ENCODE measurements around the gene SYT8. TPM values are rescaled to one million over a fixed set of nuclear protein-coding genes. Genes with fewer than 3 reads are reported as not detected.

Gene SYT8
- total RNA-seq, 1 donor from 2014 or later, result not detected

DNA sequence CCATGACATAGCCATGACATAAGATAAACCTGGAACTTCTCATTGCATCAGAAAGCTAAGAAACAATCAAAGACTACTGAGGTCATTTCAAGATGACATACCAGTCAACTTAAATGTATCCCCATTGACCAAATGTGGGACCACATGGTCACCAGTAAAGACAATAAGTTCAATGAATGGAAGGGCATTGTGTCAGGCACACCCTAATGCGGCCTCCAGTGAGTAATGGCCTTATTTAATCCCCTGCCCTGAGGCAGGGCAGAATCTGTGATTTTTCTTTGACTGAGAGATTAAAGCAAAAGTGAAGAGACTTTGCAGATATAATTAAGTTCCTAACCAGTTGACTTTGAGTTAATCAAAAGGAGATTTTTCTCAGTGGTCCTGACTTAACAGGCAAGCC is 17.3 kb upstream of the SYT8 start:
- DNase-seq (ENCODE audit: low read depth in 2 of 2), result no peak

DNA sequence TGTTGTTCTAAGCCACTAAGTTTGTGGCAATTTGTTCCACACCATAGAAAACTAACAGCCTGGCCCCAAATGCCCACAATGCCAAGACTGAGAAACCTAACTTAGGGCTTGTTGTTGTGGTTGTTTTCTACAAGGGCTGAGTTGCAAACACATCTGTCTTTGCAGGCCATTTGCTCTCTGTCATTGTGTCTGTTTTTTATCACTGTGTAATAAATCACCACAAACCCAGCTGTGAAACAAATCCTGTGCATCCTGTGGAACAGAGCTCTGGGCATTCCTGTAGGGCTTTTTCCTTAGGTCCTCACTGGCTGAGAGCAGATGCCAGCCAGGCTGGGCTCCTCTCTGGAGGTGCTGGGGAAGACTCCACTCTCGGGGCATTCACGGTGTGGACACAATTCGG is 15.7 kb upstream of the SYT8 start:
- DNase-seq (ENCODE audit: low read depth in 2 of 2), result no peak

DNA sequence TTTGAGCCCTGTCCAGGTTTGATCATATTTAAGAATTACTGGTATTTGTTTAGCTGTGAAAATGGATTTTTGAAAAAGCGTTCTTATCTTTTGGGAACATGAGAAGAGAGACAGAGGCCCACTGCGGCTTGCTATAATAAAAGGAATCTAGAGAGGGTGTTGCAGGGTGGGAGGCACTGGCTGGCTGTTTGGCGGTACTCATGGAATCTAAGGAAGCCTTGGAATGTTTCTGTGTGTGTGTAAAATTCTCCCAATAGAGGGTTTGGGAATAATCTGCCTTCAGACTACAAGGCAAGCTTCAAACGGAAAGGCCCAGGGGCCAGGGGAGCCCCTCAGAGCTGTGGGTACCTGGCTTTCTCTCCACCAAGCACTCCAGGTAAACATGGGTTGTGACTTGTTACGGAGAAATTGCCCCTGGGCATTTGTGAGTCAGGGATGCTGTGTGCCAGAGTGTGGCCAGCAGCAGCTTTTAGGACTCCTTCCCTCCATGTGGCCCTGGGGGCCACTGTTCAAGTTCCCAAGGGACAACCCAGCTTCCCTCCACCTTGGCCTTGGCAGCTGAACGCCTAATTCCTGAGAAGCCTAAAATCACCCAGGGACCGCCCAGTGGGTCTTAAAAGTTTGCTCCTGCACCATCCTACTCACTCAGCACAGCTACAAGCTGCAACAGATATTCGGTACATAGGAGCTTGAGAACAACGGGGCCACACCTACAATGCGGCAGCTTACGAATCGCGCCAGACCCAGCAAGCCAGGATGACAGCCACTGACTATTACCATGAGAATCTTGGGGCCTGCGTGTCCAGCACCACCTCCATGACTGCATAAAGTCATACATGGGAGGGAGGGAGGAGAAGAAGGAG is 14.1 kb upstream of the SYT8 start:
- no peak for DNase-seq (ENCODE audit: low read depth in 2 of 2)

DNA sequence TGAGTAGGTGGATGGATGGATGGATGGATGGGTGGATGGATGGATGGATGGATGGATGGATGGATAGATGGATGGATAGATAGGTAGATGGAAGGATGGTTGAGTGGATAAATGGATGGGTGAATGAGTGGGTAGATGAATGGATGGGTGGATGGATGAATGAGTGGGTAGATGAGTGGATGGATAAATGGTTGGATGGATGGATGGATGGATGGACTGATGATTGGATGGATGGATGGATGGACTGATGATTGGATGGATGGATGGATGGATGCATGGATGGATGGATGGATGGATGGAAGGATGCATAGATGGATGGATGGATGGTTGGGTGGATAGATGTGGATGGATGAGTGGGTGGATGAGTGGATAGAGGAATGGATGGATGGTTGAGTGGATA is 13.2 kb upstream of the SYT8 start:
- no peak for DNase-seq (ENCODE audit: low read depth in 2 of 2)

DNA sequence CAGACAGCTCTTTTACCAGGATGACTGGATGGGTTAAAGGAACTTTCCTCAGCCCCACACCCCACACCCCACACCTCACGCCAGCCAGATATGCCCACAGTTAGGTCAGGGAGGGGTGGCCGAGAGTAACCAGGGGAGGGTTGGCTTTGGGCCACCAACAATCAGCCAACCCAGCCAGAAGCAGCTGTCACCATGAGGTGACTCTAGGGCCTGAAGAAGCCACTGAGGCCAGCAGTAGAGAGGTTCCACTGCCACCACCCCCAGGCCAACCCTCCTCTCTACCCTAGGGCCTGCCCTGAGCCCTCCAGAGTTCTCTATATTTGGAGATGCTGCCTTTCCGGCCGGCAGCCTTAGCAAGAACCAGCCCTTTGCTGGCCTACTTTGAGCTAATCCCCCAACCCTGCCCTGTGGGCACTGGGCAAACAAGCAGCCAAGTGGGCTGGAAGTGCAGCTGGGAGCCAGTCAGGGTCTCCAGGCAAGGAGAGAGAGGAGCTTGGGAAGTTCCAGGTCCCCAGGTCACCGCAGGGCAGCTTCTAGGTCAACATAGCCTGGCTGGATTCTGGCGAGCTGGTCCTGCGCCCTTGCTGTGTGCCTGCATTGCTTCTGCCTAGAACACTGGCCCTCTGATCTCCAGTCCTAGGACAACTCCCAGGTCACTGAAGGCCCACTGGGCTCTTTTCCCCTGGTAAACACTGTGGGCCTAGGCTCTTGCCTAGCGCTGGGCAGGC is 12.0 kb upstream of the SYT8 start:
- no peak for DNase-seq (ENCODE audit: low read depth in 2 of 2)

DNA sequence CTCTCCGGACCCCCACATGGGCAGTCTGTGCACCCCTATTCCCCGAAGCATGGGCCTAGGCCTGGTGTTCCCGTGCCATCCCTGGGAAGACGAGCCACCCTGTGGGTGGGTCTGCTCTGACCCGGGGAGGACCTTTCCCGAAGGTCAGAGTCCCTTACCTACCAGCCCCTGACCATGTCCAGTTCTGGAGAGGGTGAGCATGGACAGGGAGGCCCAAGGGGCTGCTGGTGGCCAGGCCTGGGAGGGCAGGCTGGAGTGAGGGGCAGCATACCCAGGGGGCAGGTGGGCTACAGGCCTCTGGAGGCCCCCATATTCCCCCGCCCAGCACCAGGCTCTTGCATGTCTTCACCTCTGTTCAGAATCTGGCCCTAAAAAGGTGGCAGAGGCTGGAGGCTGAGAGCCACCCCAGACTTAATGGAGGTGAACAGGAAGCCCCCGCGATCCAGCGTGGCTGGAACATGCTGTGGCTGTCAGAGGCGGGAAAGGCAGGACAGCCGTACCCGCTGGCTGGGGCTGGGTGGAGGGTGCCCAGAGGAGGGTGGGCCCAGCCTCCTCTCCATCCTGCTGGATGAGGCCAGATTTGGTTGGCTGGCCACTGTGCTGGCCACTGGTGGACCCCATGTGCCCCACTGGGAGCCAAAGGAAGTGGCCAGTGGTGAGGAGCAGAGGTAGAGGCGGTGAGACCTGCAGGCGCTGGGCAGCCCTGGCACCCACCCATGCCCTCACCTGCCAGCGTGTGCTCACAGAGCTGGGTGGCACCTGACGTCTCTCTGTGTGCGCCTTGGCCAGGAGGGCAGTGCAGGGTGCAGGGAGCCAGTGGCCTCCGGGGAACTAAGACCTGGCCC is 11.2 kb upstream of the SYT8 start:
- no peak for DNase-seq (ENCODE audit: low read depth in 2 of 2)

DNA sequence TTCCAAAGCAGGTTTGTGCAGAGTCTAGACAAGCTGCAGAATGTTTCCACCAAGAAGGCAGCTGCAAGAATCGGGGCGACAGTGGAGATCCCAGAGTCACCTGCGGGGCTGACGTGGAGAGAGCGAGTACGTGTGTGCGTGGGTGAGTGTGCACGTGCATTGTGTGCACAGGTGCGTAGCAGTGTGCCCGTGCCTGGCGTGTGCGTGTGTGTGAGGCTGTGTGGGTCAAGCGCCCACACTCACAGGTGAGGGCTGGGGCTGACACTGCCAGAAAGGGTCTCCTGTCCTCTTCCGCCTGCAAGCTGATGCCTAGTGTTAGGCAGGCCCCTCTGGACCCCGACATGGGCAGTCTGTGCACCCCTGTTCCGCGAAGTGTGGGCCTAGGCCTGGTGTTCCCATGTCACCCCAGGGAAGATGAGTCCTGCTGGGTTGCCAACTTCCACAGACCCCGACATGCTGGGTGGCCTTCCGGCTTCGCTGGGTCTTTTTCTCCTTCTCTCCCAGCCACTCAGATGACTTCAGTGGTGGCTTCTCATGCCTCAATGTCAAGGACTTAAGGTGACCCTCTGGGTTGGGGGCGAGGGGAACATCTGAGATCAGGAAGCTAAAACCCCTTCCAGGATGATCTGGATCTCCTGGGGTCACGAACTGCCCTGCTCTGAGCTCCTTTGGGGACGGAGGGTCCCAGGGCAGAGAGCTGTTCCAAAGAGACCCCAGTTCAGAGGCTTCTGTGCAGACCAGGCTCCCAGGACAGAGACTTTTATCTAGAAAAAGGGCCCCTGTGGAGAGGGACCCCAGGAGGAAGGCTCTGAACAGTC is 10.4 kb upstream of the SYT8 start:
- DNase-seq (ENCODE audit: low read depth in 2 of 2), result no peak

DNA sequence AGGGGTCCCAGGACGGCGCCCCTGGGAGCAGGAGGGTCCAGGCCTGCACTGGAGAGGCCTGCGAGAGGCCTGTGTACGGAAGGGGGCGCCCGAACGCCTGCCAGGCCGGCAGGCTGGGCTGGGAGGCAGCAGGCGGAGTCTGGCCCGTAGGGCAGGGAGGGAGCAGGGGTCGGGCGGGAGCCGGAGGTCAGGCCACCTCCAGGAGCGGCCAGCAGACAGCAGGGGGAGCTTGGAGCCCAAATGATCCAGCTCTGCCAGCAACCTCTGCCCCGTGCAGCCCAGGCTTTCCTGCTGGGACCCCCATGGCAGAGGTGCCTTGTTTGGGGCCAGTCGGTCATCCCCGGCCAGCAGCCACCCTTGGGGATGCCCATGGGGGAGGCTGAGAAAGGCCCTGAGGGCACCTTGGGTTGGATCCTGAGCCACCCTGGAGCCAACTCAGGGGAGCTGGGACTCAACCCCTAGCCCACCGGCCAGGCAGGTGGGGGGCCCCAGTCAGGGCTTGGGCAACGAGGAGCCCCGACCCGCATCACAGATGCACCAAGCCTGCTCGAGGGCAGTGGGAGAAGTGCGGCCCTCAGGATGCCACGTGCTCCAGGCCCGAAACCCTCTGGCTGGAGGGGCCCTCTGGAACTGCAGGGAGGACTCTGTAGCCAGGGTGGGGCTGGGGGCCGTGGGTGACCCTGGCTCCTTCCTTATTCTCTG is 9.6 kb upstream of the SYT8 start:
- DNase-seq (ENCODE audit: low read depth in 2 of 2), result peak; percentile 16 to 46

DNA sequence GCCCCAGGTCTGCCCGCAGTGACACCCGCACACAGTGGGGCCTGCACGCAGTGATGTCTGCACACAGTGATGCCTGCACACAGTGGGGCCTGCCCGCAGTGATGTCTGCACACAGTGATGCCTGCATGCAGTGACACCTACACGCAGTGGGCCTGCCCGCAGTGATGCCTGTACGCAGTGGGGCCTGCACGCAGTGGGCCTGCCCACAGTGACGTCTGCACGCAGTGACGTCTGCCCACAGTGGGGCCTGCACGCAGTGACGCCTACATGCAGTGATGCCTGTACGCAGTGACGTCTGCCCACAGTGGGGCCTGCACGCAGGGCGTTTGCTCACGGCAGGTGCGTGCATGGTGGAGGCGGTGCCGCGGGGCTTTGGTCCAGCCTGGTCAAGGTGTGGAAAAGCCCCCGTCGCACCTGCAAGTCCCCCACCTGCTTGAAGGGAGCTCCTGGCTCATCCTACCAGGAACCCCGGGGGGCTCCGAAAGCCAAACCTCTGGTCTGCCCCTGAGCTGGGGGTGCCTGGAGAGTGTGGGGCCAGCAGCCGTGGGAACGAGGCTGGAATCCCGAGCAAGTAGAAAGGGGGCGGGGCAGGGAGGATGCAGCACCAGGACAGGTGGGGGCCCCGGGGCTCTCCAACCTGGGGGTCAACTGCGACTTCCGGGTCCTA is 8.9 kb upstream of the SYT8 start:
- no peak for DNase-seq (ENCODE audit: low read depth in 2 of 2)

DNA sequence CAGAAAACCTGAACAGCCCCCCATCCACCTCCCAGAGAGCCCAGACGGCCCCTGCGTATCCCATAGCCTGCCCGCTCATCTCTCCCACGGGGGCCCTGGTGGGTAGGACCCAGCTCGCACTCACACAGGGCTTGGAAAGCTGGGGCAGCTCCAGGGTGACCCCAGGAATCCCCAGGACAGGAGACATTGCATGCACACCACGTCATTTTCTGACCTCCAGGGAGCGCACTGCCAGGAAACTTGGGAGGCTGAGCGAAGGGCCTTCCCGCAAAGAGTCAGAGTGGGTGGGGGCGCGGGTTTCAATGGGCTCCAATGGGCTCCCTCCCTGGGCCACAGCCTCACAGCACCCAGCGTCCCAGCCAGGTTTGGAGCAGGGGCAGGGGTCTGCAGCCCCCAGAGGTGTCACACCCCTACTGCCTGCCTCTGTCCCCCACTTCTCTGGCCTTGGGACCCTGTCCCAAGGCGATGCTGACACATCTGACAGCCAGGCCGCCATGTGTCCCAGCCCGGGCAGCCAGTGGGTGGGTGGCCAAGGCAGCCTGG is 8.2 kb upstream of the SYT8 start:
- peak in 1 of 2 donors; percentile 16 for DNase-seq (ENCODE audit: low read depth in 2 of 2)

DNA sequence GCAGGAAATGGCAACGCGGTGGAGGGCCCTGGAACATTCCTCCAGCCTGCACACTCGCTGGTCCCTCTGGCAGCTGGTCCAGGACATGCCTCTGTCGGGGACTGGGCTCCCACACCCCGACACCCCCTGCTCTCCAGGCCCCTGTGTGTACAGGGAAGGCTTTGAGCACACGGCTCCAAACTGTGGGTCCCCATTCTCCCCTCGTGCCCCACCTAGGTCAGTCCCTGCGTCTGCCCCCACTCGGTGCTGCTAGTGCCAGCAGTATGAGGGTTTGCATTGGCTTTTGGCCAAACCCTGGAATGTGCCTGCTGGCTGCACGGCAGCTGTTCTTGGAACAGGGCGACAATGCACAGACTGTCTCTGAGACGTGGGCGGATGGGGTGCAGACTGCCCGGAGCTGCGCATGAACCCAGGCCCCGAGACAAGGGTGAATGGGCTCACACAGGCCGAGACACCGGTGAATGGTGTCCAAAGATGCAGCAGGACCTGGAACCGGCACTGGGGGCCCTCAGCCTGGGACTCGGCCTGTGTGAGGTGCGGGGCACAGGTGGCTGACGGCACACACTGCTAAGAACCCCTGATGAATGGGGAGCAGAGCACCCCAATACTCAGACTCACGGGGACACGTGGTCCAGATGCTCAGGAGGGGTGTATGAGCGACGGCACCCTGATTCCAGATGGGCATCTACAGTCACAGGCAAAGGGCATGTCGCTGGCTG is 7.5 kb upstream of the SYT8 start:
- DNase-seq (ENCODE audit: low read depth in 2 of 2), result peak in 1 of 2 donors; percentile 56

DNA sequence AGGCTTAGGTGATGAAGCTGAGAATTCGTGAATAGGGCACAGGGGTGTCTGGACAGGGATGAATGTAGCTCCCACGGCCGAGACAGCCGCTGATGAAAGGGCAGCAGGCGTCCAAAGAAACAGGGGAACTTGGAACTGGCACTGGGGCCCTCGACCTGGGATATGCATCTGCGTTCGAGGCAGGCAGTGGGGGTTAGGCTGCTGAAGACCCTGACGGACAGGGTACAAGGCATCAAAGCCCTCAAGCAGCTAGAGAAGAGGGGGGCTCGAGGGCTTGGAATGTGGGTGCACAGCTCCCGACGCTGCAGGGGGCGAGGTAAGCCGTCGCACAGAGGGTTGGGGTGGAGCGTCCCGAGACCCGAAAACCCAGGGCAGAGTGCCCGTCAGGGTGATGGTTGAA is 6.9 kb upstream of the SYT8 start:
- DNase-seq (ENCODE audit: low read depth in 2 of 2), result no peak

DNA sequence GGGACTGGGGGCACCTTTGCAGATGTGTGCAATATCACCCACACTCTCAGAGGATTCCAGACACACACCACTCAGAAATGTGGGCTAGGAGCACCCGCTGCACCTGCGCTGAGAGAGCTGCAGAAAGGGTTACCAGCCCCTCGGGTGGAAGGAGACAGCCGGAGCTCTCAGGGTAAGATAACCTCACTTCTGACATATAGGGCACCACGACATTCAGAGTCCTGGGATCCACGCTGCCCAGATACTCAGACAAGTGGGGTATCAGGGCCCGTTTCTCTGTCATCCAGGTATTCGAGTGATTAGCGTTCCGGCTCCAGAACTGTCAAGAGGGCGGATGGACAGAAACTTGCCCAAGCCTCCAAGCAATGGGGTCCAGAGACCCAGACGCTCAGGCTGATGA is 6.2 kb upstream of the SYT8 start:
- DNase-seq (ENCODE audit: low read depth in 2 of 2), result no peak

DNA sequence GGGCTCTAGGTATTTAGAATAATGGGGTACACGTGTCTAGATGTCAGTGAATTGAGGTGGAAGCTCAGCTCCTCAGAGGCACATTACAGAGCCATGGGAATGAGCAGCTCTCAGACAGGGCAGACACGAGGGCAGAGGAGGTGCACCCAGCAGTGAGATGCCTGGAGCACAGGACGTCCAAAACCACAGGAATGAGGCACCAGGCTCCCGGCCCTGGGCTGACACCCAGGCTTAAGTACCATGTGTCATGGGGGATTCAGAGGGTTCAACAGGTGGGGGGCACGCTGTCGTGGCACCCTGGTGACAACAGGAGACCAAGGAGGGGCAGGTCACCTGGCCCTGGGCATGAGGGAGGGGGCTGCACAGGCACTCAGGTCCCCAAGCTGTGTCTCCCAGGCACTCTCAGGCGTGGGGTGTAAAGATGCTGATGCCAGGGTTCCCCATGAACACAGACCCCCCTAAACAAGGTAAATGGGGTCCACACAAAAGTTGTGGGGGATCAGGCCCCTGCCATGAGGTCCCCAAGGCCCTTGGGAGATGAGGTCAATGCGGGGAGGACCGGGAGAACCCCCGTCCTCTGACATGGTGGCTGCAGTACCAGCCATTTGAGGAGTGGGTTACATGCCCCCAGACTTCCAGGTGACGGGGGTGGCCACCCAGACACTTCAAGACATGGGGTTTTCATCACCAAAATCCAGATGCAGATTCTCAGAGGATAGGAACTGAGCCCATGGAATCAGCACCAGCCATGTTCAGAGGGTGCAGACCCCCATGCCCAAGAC is 5.6 kb upstream of the SYT8 start:
- no peak for DNase-seq (ENCODE audit: low read depth in 2 of 2)

DNA sequence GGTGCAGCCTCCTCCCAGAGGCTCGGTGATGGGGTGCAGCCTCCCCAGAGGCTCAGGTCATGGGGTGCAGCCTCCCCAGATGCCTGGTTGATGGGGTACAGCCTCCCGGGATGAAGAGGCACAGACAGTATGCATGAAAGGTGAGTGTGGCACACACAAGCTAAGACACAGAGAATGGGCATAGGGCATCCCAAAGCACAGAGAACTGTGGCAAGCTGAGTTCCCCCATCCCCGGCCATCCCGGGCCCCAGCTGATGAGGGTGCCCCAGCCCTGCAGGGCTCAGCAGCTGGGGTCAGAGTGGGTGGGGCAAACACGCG is 4.8 kb upstream of the SYT8 start:
- no peak for DNase-seq (ENCODE audit: low read depth in 2 of 2)

DNA sequence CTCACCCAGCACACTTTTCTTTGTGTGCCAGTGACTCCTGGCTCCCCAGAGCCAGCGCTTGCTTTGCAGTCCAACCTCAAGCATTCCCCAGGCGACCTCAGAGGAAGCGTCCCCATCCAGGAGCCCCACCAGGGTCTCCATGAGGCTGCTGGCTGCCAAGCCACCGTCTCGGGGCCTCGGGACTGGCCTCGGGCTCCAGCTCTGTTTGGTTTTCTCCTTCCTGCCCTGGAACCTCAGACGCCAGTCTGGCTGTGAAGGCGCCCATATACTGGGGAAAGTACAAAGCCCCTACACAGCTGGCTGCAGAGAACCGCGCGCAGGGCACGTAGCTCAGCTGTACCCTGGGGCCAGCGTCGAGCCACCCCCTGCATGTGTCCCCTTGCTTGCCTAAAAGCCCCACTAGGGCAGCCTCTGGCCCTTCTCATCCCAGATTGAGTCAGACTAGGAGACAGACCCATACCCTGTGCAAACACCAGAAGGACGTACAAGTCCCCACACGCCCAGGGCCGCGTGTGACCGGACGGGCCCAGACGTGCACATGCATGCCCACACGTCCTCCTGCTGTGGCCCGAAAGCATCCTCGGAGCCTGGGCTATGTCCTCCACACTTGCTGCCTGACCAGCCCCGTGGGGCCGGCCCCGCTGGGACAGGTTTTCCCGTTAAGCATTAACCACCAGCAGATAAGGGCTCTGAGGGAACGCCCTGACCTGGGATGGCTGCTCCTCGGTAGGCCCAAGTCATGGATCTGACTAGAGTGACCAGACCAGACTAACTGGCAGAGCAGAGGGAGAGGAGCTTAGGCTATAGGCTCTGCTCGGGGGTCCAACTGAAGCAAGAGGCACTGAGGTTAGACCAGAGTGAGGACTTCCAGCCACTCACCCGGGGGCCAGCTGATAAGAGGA is 4.2 kb upstream of the SYT8 start:
- DNase-seq (ENCODE audit: low read depth in 2 of 2), result no peak

All from lung microvascular endothelial cell (primary cell).